Endodermal cell (in vitro differentiated cells): ENCODE data around the gene PROC. TPM values are rescaled to one million over a fixed set of nuclear protein-coding genes. Genes with fewer than 3 reads are reported as not detected.
A peak's percentile ranks its signal among the peaks of the same experiment; 100 is the strongest.

Experiments
- DNase-seq: peaks from one replicate; pipeline ENCODE4 v3.0.0-alpha.2; 2017
- H3K27ac ChIP-seq: 2 replicates; pipeline ENCODE4 v1.5.1; 2013; ENCODE audit warnings: mild to moderate bottlenecking, low read depth, low read length, moderate library complexity
- H3K27me3 ChIP-seq: 2 replicates; pipeline ENCODE4 v1.6.1; 2013; ENCODE audit warnings: mild to moderate bottlenecking, low read length, moderate library complexity; ENCODE audit not compliant: insufficient read depth, control insufficient read depth, poor library complexity, severe bottlenecking
- H3K36me3 ChIP-seq: 2 replicates; pipeline ENCODE4 v1.7.0; 2013; ENCODE audit warnings: mild to moderate bottlenecking, low read length, moderate library complexity; ENCODE audit not compliant: control insufficient read depth, insufficient read depth
- H3K4me1 ChIP-seq: one replicate; pipeline ENCODE4 v1.7.0; 2013; ENCODE audit warnings: low read length; ENCODE audit not compliant: control insufficient read depth, insufficient read depth
- H3K4me3 ChIP-seq: 2 replicates; pipeline ENCODE4 v1.5.1; 2013; ENCODE audit warnings: mild to moderate bottlenecking, low read length, moderate library complexity
- H3K9ac ChIP-seq: 2 replicates; pipeline ENCODE4 v1.6.1; 2013; ENCODE audit warnings: mild to moderate bottlenecking, low read length, moderate library complexity; ENCODE audit not compliant: poor library complexity, severe bottlenecking; ENCODE audit errors: extremely low read depth
- H3K9me3 ChIP-seq: 2 replicates; pipeline ENCODE4 v1.6.1; 2013; ENCODE audit warnings: mild to moderate bottlenecking, low read length, moderate library complexity; ENCODE audit not compliant: control insufficient read depth
- H3K27ac Mint-ChIP-seq: 2 replicates; pipeline ENCODE4 v1.8.0; 2020; ENCODE audit warnings: mixed read lengths
- H3K27me3 Mint-ChIP-seq: 2 replicates; pipeline ENCODE4 v1.8.0; 2021; ENCODE audit warnings: mild to moderate bottlenecking, mixed read lengths; ENCODE audit not compliant: insufficient read depth
- H3K36me3 Mint-ChIP-seq: 2 replicates; pipeline ENCODE4 v1.8.0; 2020; ENCODE audit warnings: low read depth, mixed read lengths
- H3K4me1 Mint-ChIP-seq: 2 replicates; pipeline ENCODE4 v1.8.0; 2020; ENCODE audit warnings: mixed read lengths
- H3K4me3 Mint-ChIP-seq: 2 replicates; pipeline ENCODE4 v1.8.0; 2020; ENCODE audit warnings: mild to moderate bottlenecking, moderate library complexity, mixed read lengths
- H3K9me3 Mint-ChIP-seq: 2 replicates; pipeline ENCODE4 v1.8.0; 2020; ENCODE audit warnings: mild to moderate bottlenecking, mixed read lengths
- CTCF ChIP-seq: fragments of 200-600 bp; sonication (generic); conservative IDR thresholded peaks from 2 replicates; pipeline ENCODE4 v1.5.0; 2021; ENCODE audit warnings: antibody characterized with exemption, mild to moderate bottlenecking
- WGBS, 2 experiments: methylation state at CpG; one replicate each; pipeline versions ENCODE4 v1.1.5 to v1.1.7; 2013; ENCODE audit warnings: missing lambda C conversion rate in 2 of 2, mixed read lengths in 1 of 2; ENCODE audit not compliant: insufficient coverage in 1 of 2, insufficient read length in 1 of 2; 5-methylcytosine and 5-hydroxymethylcytosine counted together
- total RNA-seq, 2 donors: library from RNA; stranded (reverse); fragmentation: NEBNext Ultra II Directional in 1 of 2; extraction: Animal tissue kit (Norgen Biotek cat#: 25700) in 1 of 2; gene quantifications; 2 replicates in 1 of 2; 3 replicates in 1 of 2; pipeline ENCODE4 v1.2.1, GENCODE V29; 2021

Gene PROC
- total RNA-seq, 2 donors from 2014 or later: 0.46 to 0.51 TPM

GRCh38 chr2:127453392-127454171 lies 35.4 kb downstream of the PROC start:
- Histone ChIP-seq H3K4me3 (peak overlapping the region; percentile 5), H3K36me3 (no peaks in the 10 kb centered on the region), H3K9me3 (no peaks in the 10 kb centered on the region), H3K4me1 (peaks cover 20% of the 10 kb centered on the region), H3K27ac (no peak overlapping the region), H3K9ac (no peak overlapping the region), H3K27me3 (no peaks in the 10 kb centered on the region)
- Mint-ChIP-seq H3K36me3 (no peaks in the 10 kb centered on the region), H3K9me3 (no peaks in the 10 kb centered on the region), H3K4me3 (no peak overlapping the region), H3K27me3 (no peaks in the 10 kb centered on the region), H3K4me1 (peaks cover 43% of the 10 kb centered on the region), H3K27ac (peak overlapping the region; percentile 87)
- 79 to 89% methylated on average over 5 to 8 of the region's 8 CpGs for WGBS, 2 experiments
- TF ChIP-seq CTCF: peak; percentile 75
- peak; percentile 76 for DNase-seq

DNA sequence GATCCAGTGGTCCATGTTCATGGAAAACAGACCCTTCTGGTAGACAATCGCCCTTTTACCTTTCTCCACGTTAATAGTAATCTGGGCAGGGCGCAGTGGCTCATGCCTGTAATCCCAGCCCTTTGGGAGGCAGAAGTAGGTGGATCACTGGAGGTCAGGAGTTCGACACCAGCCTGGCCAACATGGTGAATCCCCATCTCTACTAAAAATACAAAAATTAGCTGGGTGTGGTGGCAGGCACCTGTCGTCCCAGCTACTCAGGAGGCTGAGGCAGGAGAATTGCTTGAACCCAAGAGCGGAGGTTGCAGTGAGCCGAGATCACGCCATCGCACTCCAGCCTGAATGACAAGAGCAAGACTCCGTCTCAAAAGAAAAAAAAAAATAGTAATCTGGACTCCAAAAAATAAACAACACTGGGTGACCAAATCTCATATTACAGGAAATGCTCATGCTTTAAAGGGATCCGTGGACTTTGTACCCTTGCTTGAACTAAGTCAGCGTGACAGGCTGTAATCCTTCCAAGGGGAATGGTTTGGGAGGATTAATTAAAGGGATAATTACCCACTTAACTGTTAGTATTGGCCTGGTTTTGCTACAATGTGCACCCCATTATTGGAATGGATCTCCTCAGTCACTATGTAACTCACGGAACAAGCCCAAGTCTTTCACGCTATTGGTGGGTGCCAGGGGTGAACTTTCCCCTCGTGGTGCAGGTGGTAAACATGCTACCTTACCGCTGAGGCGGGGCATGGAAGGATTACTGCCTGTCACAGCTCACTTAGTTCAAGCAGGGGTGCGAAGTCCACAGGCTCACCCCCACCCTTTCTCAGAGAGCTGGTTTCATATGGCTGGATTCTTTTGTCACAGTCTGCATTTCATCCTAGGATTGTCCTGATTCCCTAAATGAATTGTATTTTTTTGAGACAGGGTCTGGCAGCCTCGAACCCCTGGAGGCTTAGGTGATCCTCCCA lies 36.7 kb downstream of the PROC start:
- Mint-ChIP-seq H3K27ac (peak overlapping the region; percentile 87), H3K36me3 (peaks cover 4% of the 10 kb centered on the region), H3K4me3 (no peak overlapping the region), H3K4me1 (peaks cover 33% of the 10 kb centered on the region), H3K27me3 (no peaks in the 10 kb centered on the region), H3K9me3 (no peaks in the 10 kb centered on the region)
- no peaks in the 10 kb centered on the region for H3K36me3 ChIP-seq
- peak overlapping the region; percentile 59 for H3K27ac ChIP-seq
- H3K4me1 ChIP-seq: peaks cover 15% of the 10 kb centered on the region
- TF ChIP-seq CTCF: no peak
- H3K9me3 ChIP-seq: no peaks in the 10 kb centered on the region
- H3K27me3 ChIP-seq: no peaks in the 10 kb centered on the region
- WGBS, 2 experiments: 84 to 92% methylated on average over 13 to 19 of the region's 19 CpGs
- H3K4me3 ChIP-seq: peak overlapping the region; percentile 5
- H3K9ac ChIP-seq: peak overlapping the region; percentile 23
- DNase-seq: no peak

GRCh38 chr2:127455566-127456493 lies 37.6 kb downstream of the PROC start:
- no peaks in the 10 kb centered on the region for H3K27me3 Mint-ChIP-seq
- TF ChIP-seq CTCF: no peak
- WGBS, 2 experiments: 44 to 66% methylated on average over 13 of the region's 13 CpGs
- Histone ChIP-seq H3K9ac (peak overlapping the region; percentile 23), H3K27ac (peak overlapping the region; percentile 90), H3K36me3 (peaks cover 2% of the 10 kb centered on the region), H3K9me3 (no peaks in the 10 kb centered on the region), H3K4me1 (peaks cover 12% of the 10 kb centered on the region), H3K27me3 (no peaks in the 10 kb centered on the region), H3K4me3 (no peak overlapping the region)
- peaks cover 4% of the 10 kb centered on the region for H3K36me3 Mint-ChIP-seq
- H3K4me3 Mint-ChIP-seq: no peak overlapping the region
- no peak for DNase-seq
- peaks cover 32% of the 10 kb centered on the region for H3K4me1 Mint-ChIP-seq
- peak overlapping the region; percentile 48 for H3K27ac Mint-ChIP-seq
- no peaks in the 10 kb centered on the region for H3K9me3 Mint-ChIP-seq
